Activated CD4-positive, alpha-beta T cell treated with anti-CD3 and anti-CD28 coated beads, Interleukin-2, amount 50 U/mL, for 16 hours (primary cell): ENCODE data around the gene CARNS1.
A peak's percentile ranks its signal among the peaks of the same experiment; 100 is the strongest.
"Not testable (repeated sequence)": the region's sequence is repeated elsewhere in the genome, so short reads cannot be mapped to it uniquely, and the experiment has no call there.

Experiments
- DNase-seq: peaks from one replicate; pipeline ENCODE4 v3.0.0-alpha.2; 2020

The CARNS1 gene

GRCh38 chr11:67397536-67397935, 17.9 kb upstream of the CARNS1 start:
- DNase-seq = no peak

- DNase-seq = no peak
These were observed 17.4 kb upstream of the CARNS1 start for GRCh38 chr11:67397986-67398660.

GRCh38 chr11:67398661-67399563, 16.6 kb upstream of the CARNS1 start:
- DNase-seq = no peak

- DNase-seq = no peak
These were observed 15.1 kb upstream of the CARNS1 start for GRCh38 chr11:67400251-67400941.

- DNase-seq = no peak
These were observed 14.5 kb upstream of the CARNS1 start for GRCh38 chr11:67400942-67401494.

- DNase-seq = peak; percentile 92
These were observed 13.8 kb upstream of the CARNS1 start, which contains the start of gene PPP1CA for GRCh38 chr11:67401495-67402191. Gene PPP1CA, minus strand, starts transcription at chr11:67401858. Its CDS starts 76 bp downstream, at chr11:67401782.

- DNase-seq = not testable (repeated sequence)
These were observed 13.2 kb upstream of the CARNS1 start for GRCh38 chr11:67402192-67402839.

- DNase-seq = not testable (repeated sequence)
These were observed 12.4 kb upstream of the CARNS1 start for GRCh38 chr11:67403085-67403484.

- DNase-seq = peak; percentile 77
These were observed 10.8 kb upstream of the CARNS1 start for GRCh38 chr11:67404515-67405195.

GRCh38 chr11:67405196-67405567, 10.3 kb upstream of the CARNS1 start:
- DNase-seq = no peak

- DNase-seq = no peak
These were observed 9.7 kb upstream of the CARNS1 start for GRCh38 chr11:67405688-67406339.

GRCh38 chr11:67406420-67406968, 9.0 kb upstream of the CARNS1 start:
- no peak for DNase-seq

GRCh38 chr11:67406969-67407687, 8.3 kb upstream of the CARNS1 start:
- no peak for DNase-seq

- no peak for DNase-seq
These were observed 7.8 kb upstream of the CARNS1 start for GRCh38 chr11:67407688-67408163.

- peak; percentile 46 for DNase-seq
These were observed 6.9 kb upstream of the CARNS1 start for GRCh38 chr11:67408437-67409200.

- DNase-seq = peak; percentile 89
These were observed 6.2 kb upstream of the CARNS1 start for GRCh38 chr11:67409261-67409666.

GRCh38 chr11:67409781-67410368, 5.6 kb upstream of the CARNS1 start:
- DNase-seq = no peak

- no peak for DNase-seq
These were observed 5.1 kb upstream of the CARNS1 start for GRCh38 chr11:67410369-67410831.
